HepG2 (cell line): ENCODE measurements around the gene TAF1B. TPM values are rescaled to one million over a fixed set of nuclear protein-coding genes. Genes with fewer than 3 reads are reported as not detected.
A peak's percentile ranks its signal among the peaks of the same experiment; 100 is the strongest.

Experiments
- ADNP ChIP-seq: sonication (generic); formaldehyde crosslinking; IDR thresholded peaks from 2 replicates; pipeline ENCODE4 v1.4.0; 2020; ENCODE audit warnings: missing genetic modification reagents
- ETV5 ChIP-seq: IDR thresholded peaks from 2 replicates; pipeline ENCODE4 v1.6.1; 2018; ENCODE audit warnings: missing biosample characterization, missing genetic modification reagents, inconsistent platforms, borderline replicate concordance
- HHEX ChIP-seq: IDR thresholded peaks from 2 replicates; pipeline ENCODE4 v1.6.1; 2016; ENCODE audit warnings: control low read depth
- KAT8 ChIP-seq: IDR thresholded peaks from 2 replicates; pipeline ENCODE4 v1.6.1; 2016; ENCODE audit warnings: missing genetic modification reagents, missing compliant biosample characterization
- MEF2D ChIP-seq: sonication (generic); formaldehyde crosslinking; IDR thresholded peaks from 2 replicates; pipeline ENCODE4 v1.5.1; 2020; ENCODE audit warnings: mild to moderate bottlenecking, missing genetic modification reagents
- MIER2 ChIP-seq: IDR thresholded peaks from 2 replicates; pipeline ENCODE4 v1.6.1; 2016; ENCODE audit warnings: missing biosample characterization, missing genetic modification reagents
- SETDB1 ChIP-seq: sonication (generic); formaldehyde crosslinking; IDR thresholded peaks from 2 replicates; pipeline ENCODE4 v1.5.1; 2020; ENCODE audit warnings: missing genetic modification reagents, mild to moderate bottlenecking, borderline replicate concordance
- SIN3B ChIP-seq: fragments of 150-350 bp; IDR thresholded peaks from 2 replicates; pipeline ENCODE4 v1.6.1; 2014; ENCODE audit warnings: low read length
- ZNF225 ChIP-seq: sonication (generic); formaldehyde crosslinking; IDR thresholded peaks from 2 replicates; pipeline ENCODE4 v1.4.0; 2020; ENCODE audit warnings: mild to moderate bottlenecking, missing genetic modification reagents
- ZNF260 ChIP-seq: sonication (generic); formaldehyde crosslinking; IDR thresholded peaks from 2 replicates; pipeline ENCODE4 v1.4.0; 2020; ENCODE audit warnings: missing genetic modification reagents, low read depth, mild to moderate bottlenecking, borderline replicate concordance
- ZNF460 ChIP-seq: sonication (generic); formaldehyde crosslinking; IDR thresholded peaks from 2 replicates; pipeline ENCODE4 v1.5.1; 2020; ENCODE audit warnings: missing genetic modification reagents, mild to moderate bottlenecking, borderline replicate concordance
- ZNF670 ChIP-seq: sonication (generic); formaldehyde crosslinking; IDR thresholded peaks from 2 replicates; pipeline ENCODE4 v1.8.0; 2022; ENCODE audit warnings: mild to moderate bottlenecking, missing genetic modification reagents, borderline replicate concordance
- ZSCAN31 ChIP-seq: sonication (generic); formaldehyde crosslinking; IDR thresholded peaks from 2 replicates; pipeline ENCODE4 v1.5.0; 2020; ENCODE audit warnings: low read depth, mild to moderate bottlenecking, missing genetic modification reagents
- polyA plus RNA-seq, 8 experiments: library from polyadenylated mRNA; depleted of rRNA in 3 of 8; stranded (reverse) in 7 of 8; unstranded in 1 of 8; fragments of >200 nt; fragmentation: Illumina TruSeq in 4 of 8; extraction: Trizol in 4 of 8; gene quantifications; 2 replicates each; pipeline versions ENCODE4 v1.2.1 to v1.2.3, GENCODE V29; 2011 to 2016; ENCODE audit warnings: low read depth in 4 of 8, missing spikeins in 1 of 8, mixed read lengths in 1 of 8; ENCODE audit not compliant: insufficient read depth in 1 of 8
- total RNA-seq, 5 experiments: library from RNA; depleted of rRNA; stranded (reverse); fragments of >200 nt; fragmentation: Illumina TruSeq; extraction: Trizol; gene quantifications; 2 replicates each; pipeline ENCODE4 v1.2.3, GENCODE V29; 2016; ENCODE audit warnings: low read depth in 1 of 5
- TF ChIP-seq, protein P1 (sequence below): sonication (generic); formaldehyde crosslinking; IDR thresholded peaks from 2 replicates; pipeline ENCODE4 v1.5.0; 2020; ENCODE audit warnings: missing genetic modification reagents
- TF ChIP-seq, protein P2 (sequence below): fragments of 450-650 bp; IDR thresholded peaks from 2 replicates; pipeline ENCODE4 v1.6.1; 2017; ENCODE audit warnings: mild to moderate bottlenecking
- TF ChIP-seq, protein P3 (sequence below): sonication (generic); formaldehyde crosslinking; IDR thresholded peaks from 2 replicates; pipeline ENCODE4 v1.4.0; 2020; ENCODE audit warnings: missing genetic modification reagents
- TF ChIP-seq, protein P4 (sequence below): IDR thresholded peaks from 2 replicates; pipeline ENCODE4 v1.6.1; 2016; ENCODE audit warnings: mild to moderate bottlenecking
- TF ChIP-seq, protein P5 (sequence below): sonication (generic); formaldehyde crosslinking; IDR thresholded peaks from 2 replicates; pipeline ENCODE4 v1.5.0; 2020; ENCODE audit warnings: missing genetic modification reagents
- TF ChIP-seq, protein P6 (sequence below): IDR thresholded peaks from 2 replicates; pipeline ENCODE4 v1.6.1; 2016; ENCODE audit warnings: low read depth, borderline replicate concordance
- TF ChIP-seq, protein P7 (sequence below): sonication (generic); formaldehyde crosslinking; IDR thresholded peaks from 2 replicates; pipeline ENCODE4 v1.5.0; 2020; ENCODE audit warnings: missing genetic modification reagents

Gene TAF1B
- total and polyA plus RNA-seq, 2 of the 13 experiments (the other 11 are each of a cell fraction or from before 2014, with no cell fraction given): 13.3 to 27.7 TPM

DNA sequence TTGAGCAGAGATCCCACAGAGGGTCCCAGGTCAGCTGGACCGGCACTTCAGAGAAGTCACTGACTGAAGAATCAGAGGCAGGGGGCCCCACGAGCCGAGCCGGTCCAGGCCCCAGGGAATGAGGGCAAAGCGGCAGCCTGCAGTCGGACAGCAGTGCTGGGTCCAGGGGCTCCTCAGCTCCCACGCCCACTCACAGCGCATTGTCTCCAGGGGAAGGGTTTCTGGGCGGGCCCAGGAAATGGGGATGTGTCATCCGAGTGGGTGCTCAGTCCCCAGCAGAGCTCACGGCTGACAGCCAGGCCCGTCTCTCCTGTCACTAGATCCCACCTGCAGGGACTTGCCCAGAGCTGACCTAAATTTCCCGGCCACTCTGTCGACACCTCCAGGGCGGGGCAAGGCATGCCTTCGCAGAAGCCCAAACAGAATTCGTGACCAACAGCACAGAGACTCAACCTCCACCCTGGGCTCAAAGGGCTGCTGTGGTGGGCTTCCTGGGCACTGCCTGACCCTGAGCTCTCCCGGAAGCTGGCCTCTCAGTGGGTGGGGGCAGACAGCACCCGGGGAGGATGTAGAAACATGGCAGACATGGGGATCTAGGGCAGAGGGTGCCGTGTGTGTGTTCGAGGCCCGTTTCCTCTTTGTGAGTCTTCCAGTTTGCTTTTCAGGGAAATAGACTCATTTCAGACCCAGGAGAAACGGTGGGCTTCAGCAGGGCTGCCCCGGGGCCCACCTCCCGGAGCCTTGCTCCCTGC, 42.1 kb upstream of the TAF1B start (continued):
- TF ChIP-seq ZSCAN31 (CRISPR knock-in tag) (no peak), SETDB1 (CRISPR knock-in tag) (no peak), KAT8 (CRISPR knock-in tag) (peak; percentile 48), ADNP (CRISPR knock-in tag) (no peak), SIN3B (no peak), ZNF670 (CRISPR knock-in tag) (no peak), ZNF460 (CRISPR knock-in tag) (no peak), MIER2 (no peak), ZNF260 (no peak), ETV5 (CRISPR knock-in tag) (peak; percentile 88), HHEX (CRISPR knock-in tag) (no peak), ZNF225 (CRISPR knock-in tag) (no peak; the same call in 1 of the 2 replicates), MEF2D (CRISPR knock-in tag) (peak; percentile 43; the same call in 1 of the 2 replicates)
- TF ChIP-seq, protein P1, sequence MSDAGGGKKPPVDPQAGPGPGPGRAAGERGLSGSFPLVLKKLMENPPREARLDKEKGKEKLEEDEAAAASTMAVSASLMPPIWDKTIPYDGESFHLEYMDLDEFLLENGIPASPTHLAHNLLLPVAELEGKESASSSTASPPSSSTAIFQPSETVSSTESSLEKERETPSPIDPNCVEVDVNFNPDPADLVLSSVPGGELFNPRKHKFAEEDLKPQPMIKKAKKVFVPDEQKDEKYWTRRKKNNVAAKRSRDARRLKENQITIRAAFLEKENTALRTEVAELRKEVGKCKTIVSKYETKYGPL (CRISPR knock-in tag): no peak
- TF ChIP-seq, protein P2, sequence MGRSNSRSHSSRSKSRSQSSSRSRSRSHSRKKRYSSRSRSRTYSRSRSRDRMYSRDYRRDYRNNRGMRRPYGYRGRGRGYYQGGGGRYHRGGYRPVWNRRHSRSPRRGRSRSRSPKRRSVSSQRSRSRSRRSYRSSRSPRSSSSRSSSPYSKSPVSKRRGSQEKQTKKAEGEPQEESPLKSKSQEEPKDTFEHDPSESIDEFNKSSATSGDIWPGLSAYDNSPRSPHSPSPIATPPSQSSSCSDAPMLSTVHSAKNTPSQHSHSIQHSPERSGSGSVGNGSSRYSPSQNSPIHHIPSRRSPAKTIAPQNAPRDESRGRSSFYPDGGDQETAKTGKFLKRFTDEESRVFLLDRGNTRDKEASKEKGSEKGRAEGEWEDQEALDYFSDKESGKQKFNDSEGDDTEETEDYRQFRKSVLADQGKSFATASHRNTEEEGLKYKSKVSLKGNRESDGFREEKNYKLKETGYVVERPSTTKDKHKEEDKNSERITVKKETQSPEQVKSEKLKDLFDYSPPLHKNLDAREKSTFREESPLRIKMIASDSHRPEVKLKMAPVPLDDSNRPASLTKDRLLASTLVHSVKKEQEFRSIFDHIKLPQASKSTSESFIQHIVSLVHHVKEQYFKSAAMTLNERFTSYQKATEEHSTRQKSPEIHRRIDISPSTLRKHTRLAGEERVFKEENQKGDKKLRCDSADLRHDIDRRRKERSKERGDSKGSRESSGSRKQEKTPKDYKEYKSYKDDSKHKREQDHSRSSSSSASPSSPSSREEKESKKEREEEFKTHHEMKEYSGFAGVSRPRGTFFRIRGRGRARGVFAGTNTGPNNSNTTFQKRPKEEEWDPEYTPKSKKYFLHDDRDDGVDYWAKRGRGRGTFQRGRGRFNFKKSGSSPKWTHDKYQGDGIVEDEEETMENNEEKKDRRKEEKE: no peak
- TF ChIP-seq, protein P3, sequence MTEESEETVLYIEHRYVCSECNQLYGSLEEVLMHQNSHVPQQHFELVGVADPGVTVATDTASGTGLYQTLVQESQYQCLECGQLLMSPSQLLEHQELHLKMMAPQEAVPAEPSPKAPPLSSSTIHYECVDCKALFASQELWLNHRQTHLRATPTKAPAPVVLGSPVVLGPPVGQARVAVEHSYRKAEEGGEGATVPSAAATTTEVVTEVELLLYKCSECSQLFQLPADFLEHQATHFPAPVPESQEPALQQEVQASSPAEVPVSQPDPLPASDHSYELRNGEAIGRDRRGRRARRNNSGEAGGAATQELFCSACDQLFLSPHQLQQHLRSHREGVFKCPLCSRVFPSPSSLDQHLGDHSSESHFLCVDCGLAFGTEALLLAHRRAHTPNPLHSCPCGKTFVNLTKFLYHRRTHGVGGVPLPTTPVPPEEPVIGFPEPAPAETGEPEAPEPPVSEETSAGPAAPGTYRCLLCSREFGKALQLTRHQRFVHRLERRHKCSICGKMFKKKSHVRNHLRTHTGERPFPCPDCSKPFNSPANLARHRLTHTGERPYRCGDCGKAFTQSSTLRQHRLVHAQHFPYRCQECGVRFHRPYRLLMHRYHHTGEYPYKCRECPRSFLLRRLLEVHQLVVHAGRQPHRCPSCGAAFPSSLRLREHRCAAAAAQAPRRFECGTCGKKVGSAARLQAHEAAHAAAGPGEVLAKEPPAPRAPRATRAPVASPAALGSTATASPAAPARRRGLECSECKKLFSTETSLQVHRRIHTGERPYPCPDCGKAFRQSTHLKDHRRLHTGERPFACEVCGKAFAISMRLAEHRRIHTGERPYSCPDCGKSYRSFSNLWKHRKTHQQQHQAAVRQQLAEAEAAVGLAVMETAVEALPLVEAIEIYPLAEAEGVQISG (CRISPR knock-in tag): no peak
- TF ChIP-seq, protein P4, sequence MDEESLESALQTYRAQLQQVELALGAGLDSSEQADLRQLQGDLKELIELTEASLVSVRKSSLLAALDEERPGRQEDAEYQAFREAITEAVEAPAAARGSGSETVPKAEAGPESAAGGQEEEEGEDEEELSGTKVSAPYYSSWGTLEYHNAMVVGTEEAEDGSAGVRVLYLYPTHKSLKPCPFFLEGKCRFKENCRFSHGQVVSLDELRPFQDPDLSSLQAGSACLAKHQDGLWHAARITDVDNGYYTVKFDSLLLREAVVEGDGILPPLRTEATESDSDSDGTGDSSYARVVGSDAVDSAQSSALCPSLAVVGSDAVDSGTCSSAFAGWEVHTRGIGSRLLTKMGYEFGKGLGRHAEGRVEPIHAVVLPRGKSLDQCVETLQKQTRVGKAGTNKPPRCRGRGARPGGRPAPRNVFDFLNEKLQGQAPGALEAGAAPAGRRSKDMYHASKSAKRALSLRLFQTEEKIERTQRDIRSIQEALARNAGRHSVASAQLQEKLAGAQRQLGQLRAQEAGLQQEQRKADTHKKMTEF: no peak
- TF ChIP-seq, protein P5, sequence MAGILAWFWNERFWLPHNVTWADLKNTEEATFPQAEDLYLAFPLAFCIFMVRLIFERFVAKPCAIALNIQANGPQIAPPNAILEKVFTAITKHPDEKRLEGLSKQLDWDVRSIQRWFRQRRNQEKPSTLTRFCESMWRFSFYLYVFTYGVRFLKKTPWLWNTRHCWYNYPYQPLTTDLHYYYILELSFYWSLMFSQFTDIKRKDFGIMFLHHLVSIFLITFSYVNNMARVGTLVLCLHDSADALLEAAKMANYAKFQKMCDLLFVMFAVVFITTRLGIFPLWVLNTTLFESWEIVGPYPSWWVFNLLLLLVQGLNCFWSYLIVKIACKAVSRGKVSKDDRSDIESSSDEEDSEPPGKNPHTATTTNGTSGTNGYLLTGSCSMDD (CRISPR knock-in tag): no peak
- TF ChIP-seq, protein P6, sequence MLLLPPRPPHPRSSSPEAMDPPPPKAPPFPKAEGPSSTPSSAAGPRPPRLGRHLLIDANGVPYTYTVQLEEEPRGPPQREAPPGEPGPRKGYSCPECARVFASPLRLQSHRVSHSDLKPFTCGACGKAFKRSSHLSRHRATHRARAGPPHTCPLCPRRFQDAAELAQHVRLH (CRISPR knock-in tag): no peak
- TF ChIP-seq, protein P7, sequence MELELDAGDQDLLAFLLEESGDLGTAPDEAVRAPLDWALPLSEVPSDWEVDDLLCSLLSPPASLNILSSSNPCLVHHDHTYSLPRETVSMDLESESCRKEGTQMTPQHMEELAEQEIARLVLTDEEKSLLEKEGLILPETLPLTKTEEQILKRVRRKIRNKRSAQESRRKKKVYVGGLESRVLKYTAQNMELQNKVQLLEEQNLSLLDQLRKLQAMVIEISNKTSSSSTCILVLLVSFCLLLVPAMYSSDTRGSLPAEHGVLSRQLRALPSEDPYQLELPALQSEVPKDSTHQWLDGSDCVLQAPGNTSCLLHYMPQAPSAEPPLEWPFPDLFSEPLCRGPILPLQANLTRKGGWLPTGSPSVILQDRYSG (CRISPR knock-in tag): no peak
